ENCODE results near the gene DST.

The DST gene

GRCh38 chr6:56547687-56548086, 95.0 kb downstream of the DST start:
- in situ Hi-C loops (cut with HindIII; ENCODE audit: low sequenced_read_pairs): no loop called here
- H3K4me3 ChIP-seq (ENCODE audit: low read depth, low read length): no peak overlapping the region
- DNase-seq (ENCODE audit: low read depth): no peak
- TF ChIP-seq, protein P1, sequence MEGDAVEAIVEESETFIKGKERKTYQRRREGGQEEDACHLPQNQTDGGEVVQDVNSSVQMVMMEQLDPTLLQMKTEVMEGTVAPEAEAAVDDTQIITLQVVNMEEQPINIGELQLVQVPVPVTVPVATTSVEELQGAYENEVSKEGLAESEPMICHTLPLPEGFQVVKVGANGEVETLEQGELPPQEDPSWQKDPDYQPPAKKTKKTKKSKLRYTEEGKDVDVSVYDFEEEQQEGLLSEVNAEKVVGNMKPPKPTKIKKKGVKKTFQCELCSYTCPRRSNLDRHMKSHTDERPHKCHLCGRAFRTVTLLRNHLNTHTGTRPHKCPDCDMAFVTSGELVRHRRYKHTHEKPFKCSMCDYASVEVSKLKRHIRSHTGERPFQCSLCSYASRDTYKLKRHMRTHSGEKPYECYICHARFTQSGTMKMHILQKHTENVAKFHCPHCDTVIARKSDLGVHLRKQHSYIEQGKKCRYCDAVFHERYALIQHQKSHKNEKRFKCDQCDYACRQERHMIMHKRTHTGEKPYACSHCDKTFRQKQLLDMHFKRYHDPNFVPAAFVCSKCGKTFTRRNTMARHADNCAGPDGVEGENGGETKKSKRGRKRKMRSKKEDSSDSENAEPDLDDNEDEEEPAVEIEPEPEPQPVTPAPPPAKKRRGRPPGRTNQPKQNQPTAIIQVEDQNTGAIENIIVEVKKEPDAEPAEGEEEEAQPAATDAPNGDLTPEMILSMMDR (IDR thresholded peaks at IDR 0.05; ENCODE audit: low read depth, low read length, missing control alignments): no peak

GRCh38 chr6:56542364-56543331, 100.0 kb downstream of the DST start:
- TF ChIP-seq, protein P1 (IDR thresholded peaks at IDR 0.05; ENCODE audit: low read depth, low read length, missing control alignments): peak; percentile 12
- in situ Hi-C loops (cut with HindIII; ENCODE audit: low sequenced_read_pairs): no loop called here
- peak overlapping the region; percentile 55 for H3K4me3 ChIP-seq (ENCODE audit: low read depth, low read length)
- peak; percentile 91 for DNase-seq (ENCODE audit: low read depth)

DNA sequence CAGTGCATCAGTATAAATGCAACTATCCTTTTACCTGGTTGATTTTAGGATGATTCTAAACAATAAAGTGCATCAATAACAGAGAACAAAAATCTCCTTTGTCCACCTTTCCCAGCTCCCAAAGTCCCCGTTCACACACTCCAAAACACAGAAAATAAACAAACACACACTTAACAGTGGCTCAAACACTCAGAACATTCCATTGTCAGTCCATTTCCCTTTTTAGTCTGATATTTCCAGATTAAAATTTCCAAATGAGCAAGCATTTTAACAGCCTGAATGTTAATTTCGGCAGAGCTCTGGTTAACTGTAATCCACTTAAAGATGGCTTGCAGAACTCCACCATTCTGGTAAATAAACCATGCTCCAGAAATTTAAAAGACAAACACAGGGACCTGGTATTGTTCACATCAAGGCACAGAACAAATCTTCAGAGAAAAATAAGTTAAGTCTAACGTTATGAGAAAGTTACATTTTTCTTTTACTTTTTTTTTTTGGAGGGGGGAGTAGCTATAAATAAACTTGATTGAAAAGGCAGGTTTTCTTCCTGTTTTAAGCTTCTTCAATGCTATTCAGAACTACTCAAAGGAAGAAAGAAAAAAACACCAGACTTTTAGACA, 100.8 kb downstream of the DST start:
- H3K4me3 ChIP-seq (ENCODE audit: low read depth, low read length): peak overlapping the region; percentile 55
- TF ChIP-seq, protein P1 (IDR thresholded peaks at IDR 0.05; ENCODE audit: low read depth, low read length, missing control alignments): no peak
- DNase-seq (ENCODE audit: low read depth): no peak
- in situ Hi-C loops (cut with HindIII; ENCODE audit: low sequenced_read_pairs): no loop called here

GRCh38 chr6:56541030-56541600, 101.6 kb downstream of the DST start:
- TF ChIP-seq, protein P1 (IDR thresholded peaks at IDR 0.05; ENCODE audit: low read depth, low read length, missing control alignments): no peak
- peak overlapping the region; percentile 55 for H3K4me3 ChIP-seq (ENCODE audit: low read depth, low read length)
- no peak for DNase-seq (ENCODE audit: low read depth)
- in situ Hi-C loops (cut with HindIII; ENCODE audit: low sequenced_read_pairs): no loop called here

DNA sequence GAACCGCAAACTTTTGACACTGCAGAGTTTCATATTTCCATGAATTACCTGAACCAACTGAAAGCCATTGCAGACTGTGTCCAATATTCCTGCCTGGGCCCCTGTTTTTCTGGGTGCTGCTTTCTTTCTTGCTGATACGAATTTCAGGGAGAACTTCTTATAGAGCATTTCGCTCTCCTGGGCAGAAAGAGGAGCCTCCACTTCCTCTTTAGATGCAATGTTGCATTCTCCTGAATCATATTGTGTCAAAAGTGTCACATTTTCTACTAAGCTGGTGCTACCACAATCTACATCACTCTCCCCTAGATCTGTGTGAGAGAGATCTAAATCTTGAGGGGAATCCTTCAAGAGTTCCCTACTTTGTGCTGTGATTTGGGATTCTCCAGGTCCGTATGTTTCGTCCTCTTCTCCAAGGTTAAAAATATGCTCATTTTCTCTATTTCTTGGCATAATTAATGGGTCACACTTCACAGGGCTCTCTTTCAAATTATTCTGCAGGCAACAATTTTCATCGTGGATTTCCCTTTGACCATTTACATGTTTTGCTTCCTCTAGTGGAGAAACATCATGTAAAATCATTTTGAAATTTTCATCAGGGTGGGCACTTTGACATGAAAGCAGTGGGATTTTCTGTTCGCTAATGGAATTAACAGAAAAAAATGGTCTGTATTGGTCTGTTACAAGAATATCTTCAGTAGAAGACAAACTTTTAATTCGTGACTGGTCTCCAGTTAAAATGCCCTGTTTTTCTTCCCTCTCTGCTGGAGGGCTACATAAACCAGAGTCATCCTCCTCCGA, 102.3 kb downstream of the DST start:
- no peak for DNase-seq (ENCODE audit: low read depth)
- TF ChIP-seq, protein P1 (IDR thresholded peaks at IDR 0.05; ENCODE audit: low read depth, low read length, missing control alignments): no peak
- in situ Hi-C loops (cut with HindIII; ENCODE audit: low sequenced_read_pairs): no loop called here
- H3K4me3 ChIP-seq (ENCODE audit: low read depth, low read length): peak overlapping the region; percentile 55

Measured in astrocyte of the cerebellum (primary cell).